Activated CD8-positive, alpha-beta T cell treated with anti-CD3 and anti-CD28 coated beads, Interleukin-2, amount 10 ng/mL, durations not matched to agents 7 days and 5 days (primary cell): ENCODE measurements around the gene WWC2. TPM values are rescaled to one million over a fixed set of nuclear protein-coding genes. Genes with fewer than 3 reads are reported as not detected.

Experiments used
- ATAC-seq: fragments of 150-1000 bp; cut with Tn5 transposase; one replicate; pipeline ENCODE4 v1.10.0; 2021; ENCODE audit warnings: moderate library complexity
- CTCF ChIA-PET: fragments of 350-600 bp; sonication (Branson Sonifier 250); formaldehyde crosslinking; loops from one replicate; lab custom pipeline; 2021; ENCODE audit warnings: antibody characterized with exemption; lab: Charles Lee
- POLR2A ChIA-PET: fragments of 350-600 bp; sonication (Branson Sonifier 250); formaldehyde crosslinking; loops from one replicate; lab custom pipeline; 2021; ENCODE audit warnings: antibody characterized with exemption; lab: Charles Lee
- DNase-seq: peaks from one replicate; pipeline ENCODE4 v3.0.0-alpha.2; 2020
- H3K27ac Mint-ChIP-seq: one replicate; pipeline ENCODE4 v1.8.0; 2021; ENCODE audit warnings: mild to moderate bottlenecking, mixed read lengths
- H3K27me3 Mint-ChIP-seq: one replicate; pipeline ENCODE4 v1.8.0; 2021; ENCODE audit warnings: low read depth, mixed read lengths
- H3K36me3 Mint-ChIP-seq: one replicate; pipeline ENCODE4 v1.8.0; 2021; ENCODE audit warnings: low read depth, mixed read lengths
- H3K4me1 Mint-ChIP-seq: one replicate; pipeline ENCODE4 v1.8.0; 2021; ENCODE audit warnings: low read depth, mixed read lengths
- H3K4me3 Mint-ChIP-seq: one replicate; pipeline ENCODE4 v1.8.0; 2021; ENCODE audit warnings: mild to moderate bottlenecking, mixed read lengths
- H3K9me3 Mint-ChIP-seq: one replicate; pipeline ENCODE4 v1.8.0; 2022; ENCODE audit warnings: mixed read lengths; ENCODE audit not compliant: insufficient read depth
- total RNA-seq, 2 experiments: library from RNA; stranded (reverse); gene quantifications; one replicate each; pipeline ENCODE4 v1.2.3, GENCODE V29; 2021

The WWC2 gene
- total RNA-seq, 2 experiments from 2014 or later = 0.21 TPM

DNA sequence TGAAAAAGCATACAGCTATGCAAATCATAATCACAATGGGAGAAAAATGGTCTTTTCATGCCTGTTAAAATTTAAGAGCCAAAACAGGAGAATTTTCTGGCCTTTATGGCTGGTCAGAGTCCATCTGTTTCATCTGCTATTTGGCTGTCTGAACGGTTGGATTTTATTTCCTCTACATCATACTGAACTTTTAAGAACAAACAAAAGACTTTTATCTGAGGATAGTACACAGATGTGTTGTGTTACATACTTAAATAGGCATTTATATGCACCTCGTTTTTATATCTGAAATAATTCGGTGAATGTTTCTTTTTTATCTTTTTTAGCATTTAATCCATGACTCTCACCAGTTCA is 18.0 kb upstream of the WWC2 start:
- ATAC-seq (no peak), DNase-seq (no peak)
- CTCF ChIA-PET = interaction anchor here (1.4 kb wide), 1 partner anchor 181 kb away, joined by 3 read pairs; no protein-coding TSS in a partner anchor
- Mint-ChIP-seq H3K4me3 (no peak overlapping the region), H3K9me3 (no peaks in the 10 kb centered on the region), H3K36me3 (no peaks in the 10 kb centered on the region), H3K4me1 (no peaks in the 10 kb centered on the region), H3K27me3 (no peaks in the 10 kb centered on the region), H3K27ac (no peak overlapping the region)
- POLR2A ChIA-PET = no interaction called here

DNA sequence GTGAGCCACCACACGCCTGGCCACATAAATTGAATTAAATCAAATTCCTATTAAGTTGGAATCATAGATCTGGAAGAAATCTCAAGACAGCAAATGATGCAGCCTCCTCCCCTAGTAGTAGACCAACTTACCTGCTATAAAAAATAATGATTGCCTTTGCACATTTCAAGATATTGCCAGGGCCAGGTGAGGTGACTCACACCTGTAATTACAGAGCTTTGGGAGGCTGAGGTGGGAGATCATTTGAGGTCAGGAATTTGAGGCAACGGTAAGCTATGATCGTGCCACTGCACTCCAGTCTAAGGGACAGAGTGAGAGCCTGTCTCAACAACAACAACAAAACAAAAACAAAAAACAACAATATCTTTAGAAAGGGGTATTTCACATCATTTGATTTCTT is 17.0 kb upstream of the WWC2 start:
- Mint-ChIP-seq H3K4me3 (no peak overlapping the region), H3K27me3 (no peaks in the 10 kb centered on the region), H3K4me1 (no peaks in the 10 kb centered on the region), H3K27ac (no peak overlapping the region), H3K9me3 (no peaks in the 10 kb centered on the region), H3K36me3 (no peaks in the 10 kb centered on the region)
- no peak for ATAC-seq
- no peak for DNase-seq
- ChIA-PET POLR2A (no interaction called here), CTCF (no interaction called here)

- ChIA-PET POLR2A (no interaction called here), CTCF (no interaction called here)
- H3K27ac Mint-ChIP-seq = no peak overlapping the region
- H3K36me3 Mint-ChIP-seq = no peaks in the 10 kb centered on the region
- ATAC-seq (no peak), DNase-seq (no peak)
- H3K4me3 Mint-ChIP-seq = no peak overlapping the region
- H3K27me3 Mint-ChIP-seq = peaks cover 29% of the 10 kb centered on the region
- no peaks in the 10 kb centered on the region for H3K9me3 Mint-ChIP-seq
- no peaks in the 10 kb centered on the region for H3K4me1 Mint-ChIP-seq
These were observed 4.5 kb upstream of the WWC2 start for GRCh38 chr4:183094393-183095198.

DNA sequence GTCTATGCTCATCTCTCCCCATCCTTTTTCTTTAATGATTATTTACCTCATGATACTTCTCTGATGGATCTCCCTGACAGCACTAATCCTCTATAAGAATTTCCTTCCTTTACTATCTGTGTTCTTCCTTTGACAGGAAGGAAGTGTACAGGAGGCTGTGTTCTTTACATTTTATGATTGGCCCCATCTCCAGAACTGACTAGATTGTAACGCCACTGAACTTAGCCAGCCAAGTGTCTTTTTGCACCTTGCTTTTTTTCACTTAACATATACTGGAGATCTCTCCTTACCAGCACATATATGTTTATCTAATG is 3.9 kb upstream of the WWC2 start:
- Mint-ChIP-seq H3K9me3 (no peaks in the 10 kb centered on the region), H3K27ac (no peak overlapping the region), H3K4me3 (no peak overlapping the region), H3K27me3 (peaks cover 28% of the 10 kb centered on the region), H3K36me3 (no peaks in the 10 kb centered on the region), H3K4me1 (no peaks in the 10 kb centered on the region)
- POLR2A ChIA-PET = no interaction called here
- no peak for ATAC-seq
- CTCF ChIA-PET = no interaction called here
- no peak for DNase-seq

- Mint-ChIP-seq H3K9me3 (no peaks in the 10 kb centered on the region), H3K36me3 (no peaks in the 10 kb centered on the region), H3K27ac (no peak overlapping the region), H3K27me3 (peaks cover 31% of the 10 kb centered on the region), H3K4me3 (no peak overlapping the region), H3K4me1 (no peaks in the 10 kb centered on the region)
- CTCF ChIA-PET = no interaction called here
- POLR2A ChIA-PET = no interaction called here
- no peak for DNase-seq
- no peak for ATAC-seq
These were observed 2.6 kb upstream of the WWC2 start for GRCh38 chr4:183096276-183096965.

DNA sequence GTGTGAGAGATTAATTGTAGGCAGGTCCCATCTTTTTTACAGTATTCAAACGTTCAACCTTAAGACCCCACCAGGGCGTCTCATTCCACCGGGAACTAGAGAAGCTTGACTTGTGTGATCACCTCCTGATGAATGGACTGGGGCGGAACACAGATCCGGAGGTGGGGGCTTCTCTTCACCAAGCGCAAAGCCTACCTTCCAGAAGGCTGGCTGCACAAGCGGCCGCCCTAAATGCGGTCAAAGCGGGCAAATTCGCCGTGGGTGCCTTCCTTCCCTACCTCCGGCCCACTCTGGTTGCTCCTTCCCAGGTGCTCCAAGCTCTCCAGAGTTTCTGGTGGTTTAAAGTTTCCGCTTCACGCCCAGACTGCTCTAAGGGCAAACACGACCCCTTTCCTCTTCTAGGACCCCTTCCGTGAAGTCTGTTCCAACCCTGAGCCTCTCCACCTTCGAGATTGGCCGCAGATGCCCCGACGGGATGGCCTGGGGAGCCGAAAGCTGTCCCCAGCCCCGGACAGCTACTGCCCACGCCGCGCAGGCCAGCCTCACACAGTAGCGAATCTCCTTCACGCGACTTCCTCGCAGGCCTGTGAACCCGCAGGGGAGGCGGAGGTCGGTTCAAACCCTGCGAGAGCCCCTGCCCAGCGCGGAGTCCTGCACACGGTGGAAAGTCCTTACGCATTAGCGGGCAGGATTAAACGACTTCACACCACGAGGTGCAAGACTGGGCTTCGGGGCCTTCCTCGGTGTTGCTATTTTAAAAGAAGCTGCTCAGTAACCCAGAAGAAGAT is 1.6 kb upstream of the WWC2 start:
- Mint-ChIP-seq H3K9me3 (no peaks in the 10 kb centered on the region), H3K27me3 (peaks cover 39% of the 10 kb centered on the region), H3K36me3 (no peaks in the 10 kb centered on the region), H3K4me1 (no peaks in the 10 kb centered on the region), H3K27ac (no peak overlapping the region), H3K4me3 (no peak overlapping the region)
- ChIA-PET POLR2A (no interaction called here), CTCF (interaction anchor here (1.6 kb wide), 1 partner anchor 165 kb away, joined by 7 read pairs; no protein-coding TSS in a partner anchor)
- ATAC-seq (peak; percentile 7), DNase-seq (no peak)

GRCh38 chr4:183098019-183098722 is 886 bp upstream of the WWC2 start:
- POLR2A ChIA-PET = interaction anchor here (0.6 kb wide), 1 partner anchor 180 kb away, joined by 3 read pairs; no protein-coding TSS in a partner anchor

DNA sequence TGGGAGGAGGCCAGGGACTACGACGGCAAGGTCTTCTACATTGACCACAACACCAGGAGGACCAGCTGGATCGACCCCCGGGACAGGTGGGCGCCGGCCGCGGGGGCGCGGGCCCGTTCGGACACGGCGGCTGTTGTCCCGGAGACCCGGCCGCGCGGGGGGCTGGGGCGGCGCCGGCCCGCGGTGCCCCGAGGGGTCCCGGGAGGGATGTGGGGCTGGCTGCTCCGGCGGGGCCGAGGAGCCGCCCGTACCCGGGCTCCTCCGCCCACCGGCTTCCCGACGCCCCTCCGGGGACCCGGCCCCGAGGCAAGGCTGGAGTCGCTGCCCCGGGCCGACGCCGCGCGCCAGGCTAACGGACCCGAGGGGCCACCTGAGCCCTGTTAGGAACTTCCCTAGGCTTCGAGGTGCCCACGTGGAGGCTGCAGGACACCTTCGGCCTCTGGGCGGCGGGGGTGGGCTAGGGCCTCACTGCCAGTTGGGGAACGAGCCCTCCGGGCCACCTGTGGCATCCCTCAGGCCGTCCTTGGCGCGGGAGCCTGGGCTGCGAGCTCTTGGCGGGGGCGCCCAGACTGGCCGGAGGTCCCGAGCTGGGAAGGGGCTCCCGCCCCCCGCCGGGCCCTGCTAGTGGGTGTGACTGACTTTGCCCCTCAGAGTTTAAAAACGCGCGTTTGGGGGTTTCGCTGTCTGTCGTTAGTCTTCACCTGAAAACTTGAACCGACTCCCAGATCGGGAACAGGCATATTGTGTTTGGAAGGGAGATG is 660 bp downstream of the WWC2 start:
- no peaks in the 10 kb centered on the region for H3K9me3 Mint-ChIP-seq
- ATAC-seq (no peak), DNase-seq (no peak)
- no peaks in the 10 kb centered on the region for H3K36me3 Mint-ChIP-seq
- H3K4me3 Mint-ChIP-seq = peak overlapping the region; percentile 10
- no peak overlapping the region for H3K27ac Mint-ChIP-seq
- ChIA-PET POLR2A (no interaction called here), CTCF (interaction anchor here (1.5 kb wide), 1 partner anchor 27 kb away, joined by 3 read pairs; no protein-coding TSS in a partner anchor)
- H3K4me1 Mint-ChIP-seq = no peaks in the 10 kb centered on the region
- peaks cover 42% of the 10 kb centered on the region for H3K27me3 Mint-ChIP-seq

More at GRCh38 chr4:183098019-183098722, 886 bp upstream of the WWC2 start:
- no peak for DNase-seq
- peak; percentile 35 for ATAC-seq
- Mint-ChIP-seq H3K4me3 (peak overlapping the region; percentile 38), H3K9me3 (no peaks in the 10 kb centered on the region), H3K27ac (no peak overlapping the region), H3K36me3 (no peaks in the 10 kb centered on the region), H3K27me3 (peaks cover 44% of the 10 kb centered on the region), H3K4me1 (no peaks in the 10 kb centered on the region)
- CTCF ChIA-PET = interaction anchor here (1.5 to 1.6 kb wide), 2 partner anchors 25 to 164 kb away, joined by 3 to 7 read pairs; no protein-coding TSS in a partner anchor

DNA sequence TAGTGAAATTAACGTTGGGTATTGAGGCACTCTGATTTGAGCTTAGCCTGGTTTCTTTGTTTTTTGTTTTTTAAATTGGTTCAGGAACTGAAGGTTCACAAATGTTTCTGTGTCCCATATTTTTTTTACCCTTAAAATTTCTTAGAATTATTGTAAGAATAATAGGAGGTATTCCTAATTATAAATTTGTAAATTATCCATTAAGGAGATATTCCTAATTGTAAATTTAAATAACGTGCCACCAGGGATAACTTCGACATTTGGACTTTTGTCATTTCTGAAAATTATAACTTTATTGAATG is 1.2 kb downstream of the WWC2 start:
- Mint-ChIP-seq H3K27ac (no peak overlapping the region), H3K4me3 (peak overlapping the region; percentile 10), H3K36me3 (no peaks in the 10 kb centered on the region), H3K9me3 (no peaks in the 10 kb centered on the region), H3K4me1 (no peaks in the 10 kb centered on the region), H3K27me3 (peaks cover 37% of the 10 kb centered on the region)
- no peak for ATAC-seq
- ChIA-PET CTCF (no interaction called here), POLR2A (no interaction called here)
- no peak for DNase-seq

- peaks cover 37% of the 10 kb centered on the region for H3K27me3 Mint-ChIP-seq
- no peaks in the 10 kb centered on the region for H3K9me3 Mint-ChIP-seq
- POLR2A ChIA-PET = no interaction called here
- CTCF ChIA-PET = interaction anchor here (1.5 kb wide), 1 partner anchor 161 kb away, joined by 5 read pairs; no protein-coding TSS in a partner anchor
- H3K4me3 Mint-ChIP-seq = no peak overlapping the region
- no peak for DNase-seq
- H3K4me1 Mint-ChIP-seq = no peaks in the 10 kb centered on the region
- H3K36me3 Mint-ChIP-seq = no peaks in the 10 kb centered on the region
- no peak overlapping the region for H3K27ac Mint-ChIP-seq
- ATAC-seq = no peak
These were observed 1.8 kb downstream of the WWC2 start for GRCh38 chr4:183100827-183101226.

DNA sequence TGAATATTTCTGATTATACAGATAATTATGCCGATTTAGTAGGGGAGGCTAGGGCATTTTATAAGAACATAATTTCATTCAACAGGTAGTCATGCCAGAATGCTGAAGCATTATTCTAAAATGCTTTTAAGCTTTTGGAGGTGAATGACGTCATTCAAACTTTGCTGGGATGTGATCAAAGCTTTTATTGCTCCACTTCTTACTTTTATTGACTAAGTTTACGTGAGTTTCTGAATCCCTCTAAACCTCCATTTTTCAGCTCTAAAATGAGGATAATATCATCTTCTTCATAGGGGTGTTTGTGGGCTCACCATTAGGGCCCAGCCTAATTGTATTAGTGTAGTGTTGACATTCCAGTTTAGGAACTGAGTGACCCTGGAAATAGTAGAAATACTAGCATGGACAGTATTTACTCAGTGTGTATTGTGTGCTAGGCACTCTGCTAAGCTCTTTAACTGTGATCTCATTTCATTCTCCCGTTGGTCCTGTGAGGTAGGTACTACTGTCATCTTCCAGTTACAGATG is 3.0 kb downstream of the WWC2 start:
- H3K27me3 Mint-ChIP-seq = peaks cover 28% of the 10 kb centered on the region
- no peak overlapping the region for H3K4me3 Mint-ChIP-seq
- POLR2A ChIA-PET = no interaction called here
- no peak overlapping the region for H3K27ac Mint-ChIP-seq
- H3K36me3 Mint-ChIP-seq = no peaks in the 10 kb centered on the region
- no peaks in the 10 kb centered on the region for H3K4me1 Mint-ChIP-seq
- ATAC-seq (no peak), DNase-seq (no peak)
- no peaks in the 10 kb centered on the region for H3K9me3 Mint-ChIP-seq
- CTCF ChIA-PET = interaction anchor here (1.5 kb wide), 1 partner anchor 160 kb away, joined by 5 read pairs; no protein-coding TSS in a partner anchor
